ENCODE measurements around the gene TP53I13. TPM values are rescaled to one million over a fixed set of nuclear protein-coding genes. Genes with fewer than 3 reads are reported as not detected.

TP53I13 gene
- total and polyA plus RNA-seq, 2 experiments from 2014 or later: 104 to 105 TPM

DNA sequence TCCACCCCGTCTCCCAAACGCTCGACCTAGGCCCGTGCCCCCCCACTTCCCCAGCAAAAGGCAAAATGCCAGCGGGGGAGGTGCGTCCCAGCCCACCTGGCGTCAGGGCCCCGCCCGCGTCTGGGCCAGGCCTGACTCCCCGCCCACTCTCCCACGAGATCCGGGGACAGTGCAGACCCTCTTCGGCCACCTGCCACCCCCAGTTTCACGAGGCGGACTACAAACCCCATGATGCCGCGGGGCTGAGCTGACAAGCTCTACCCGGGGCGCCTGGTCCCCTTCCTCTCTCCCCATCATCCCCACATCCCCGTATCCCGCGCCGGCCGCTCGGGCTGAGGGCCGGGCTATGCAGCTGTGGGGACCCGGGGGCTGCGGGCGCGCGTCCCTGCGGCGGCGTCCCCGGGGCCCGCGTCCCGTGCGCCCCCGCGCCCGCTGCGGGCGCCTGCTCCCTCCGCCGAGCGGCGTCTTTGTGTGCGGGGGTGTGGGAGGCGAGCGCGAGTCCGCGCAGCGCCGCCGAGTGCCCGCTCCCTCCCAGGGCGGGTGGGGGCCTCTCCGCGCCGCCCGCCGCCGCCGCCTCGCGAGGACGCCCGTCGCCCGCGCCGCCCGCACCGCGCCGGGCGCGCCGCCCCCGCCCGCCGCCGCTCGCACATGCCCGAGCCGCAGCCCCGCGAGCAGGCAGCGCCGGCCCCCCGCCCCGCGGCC lies 24.5 kb downstream of the TP53I13 start, which contains the start of gene ANKRD13B:
Gene ANKRD13B, plus strand, starts transcription at position 283 of the 702 bp plus-strand sequence. CDS start 490 bp downstream, outside the sequence.
- H3K27me3 ChIP-seq: peaks cover 7% of the 10 kb centered on the region
- peaks cover 19% of the 10 kb centered on the region for H3K4me1 ChIP-seq (ENCODE audit: low read depth)
- H3K27ac ChIP-seq: no peak within 1 kb of the TSS
- no peaks in the 10 kb centered on the region for H3K9me3 ChIP-seq (ENCODE audit: low read depth)
- peak within 1 kb of the TSS; percentile 57 for H3K4me3 ChIP-seq
- no peaks in the 10 kb centered on the region for H3K36me3 ChIP-seq
- TF ChIP-seq CTCF (IDR thresholded peaks at IDR 0.05; ENCODE audit: low read depth, low read length): no peak
- DNase-seq (ENCODE audit: low read depth in 1 of 2, low spot score in 1 of 2): peak in 1 of 2 donors; percentile 45

DNA sequence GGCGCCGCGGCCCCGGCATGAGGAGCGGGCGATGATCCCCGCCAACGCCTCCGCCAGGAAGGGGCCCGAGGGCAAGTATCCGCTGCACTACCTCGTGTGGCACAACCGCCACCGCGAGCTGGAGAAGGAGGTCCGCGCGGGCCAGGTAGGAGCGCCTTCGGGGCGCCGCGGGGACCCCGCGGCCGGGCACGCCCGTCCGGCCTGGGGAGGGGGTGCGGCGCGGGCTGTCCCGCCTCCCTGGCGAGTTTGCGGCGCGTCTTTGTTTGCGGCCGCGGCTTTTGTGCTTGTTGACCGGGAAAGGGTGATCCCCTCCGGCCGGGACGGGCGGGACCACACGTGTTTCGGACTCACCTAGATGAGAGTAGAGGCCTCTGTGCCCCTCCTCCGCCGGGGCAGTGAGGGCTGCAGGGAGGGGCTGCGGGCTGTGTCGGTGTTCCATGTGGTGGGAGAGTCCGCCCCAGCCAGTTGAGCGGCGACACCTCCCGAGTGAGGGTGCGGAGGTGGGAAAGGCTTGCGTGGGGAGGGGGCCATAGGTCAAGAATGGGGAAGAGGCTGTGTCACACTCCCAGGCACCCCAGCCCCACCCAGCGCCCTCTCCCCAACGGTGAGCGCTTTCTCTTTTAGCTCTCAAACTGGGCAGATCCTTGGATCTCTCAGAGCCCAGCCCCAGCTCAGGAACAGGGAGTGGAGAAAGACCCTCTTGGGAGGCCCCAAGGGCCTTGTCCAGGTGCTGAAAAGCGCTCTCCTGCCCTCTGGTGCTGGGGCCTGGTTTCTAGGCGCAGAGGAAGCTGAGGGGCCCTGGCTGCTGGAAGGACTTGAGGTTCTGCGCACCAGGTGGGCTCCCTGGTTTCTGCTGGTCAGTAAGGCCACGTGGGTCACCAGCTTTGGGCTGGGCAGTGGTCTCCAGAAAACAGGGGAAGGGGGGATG lies 25.4 kb downstream of the TP53I13 start:
- no peak overlapping the region for H3K27ac ChIP-seq
- no peaks in the 10 kb centered on the region for H3K9me3 ChIP-seq (ENCODE audit: low read depth)
- DNase-seq (ENCODE audit: low read depth in 1 of 2, low spot score in 1 of 2): peak; percentile 29 to 86
- H3K4me1 ChIP-seq (ENCODE audit: low read depth): peaks cover 16% of the 10 kb centered on the region
- no peaks in the 10 kb centered on the region for H3K36me3 ChIP-seq
- TF ChIP-seq CTCF (IDR thresholded peaks at IDR 0.05; ENCODE audit: low read depth, low read length): peak; percentile 30
- H3K4me3 ChIP-seq: peak overlapping the region; percentile 57
- peaks cover 7% of the 10 kb centered on the region for H3K27me3 ChIP-seq

DNA sequence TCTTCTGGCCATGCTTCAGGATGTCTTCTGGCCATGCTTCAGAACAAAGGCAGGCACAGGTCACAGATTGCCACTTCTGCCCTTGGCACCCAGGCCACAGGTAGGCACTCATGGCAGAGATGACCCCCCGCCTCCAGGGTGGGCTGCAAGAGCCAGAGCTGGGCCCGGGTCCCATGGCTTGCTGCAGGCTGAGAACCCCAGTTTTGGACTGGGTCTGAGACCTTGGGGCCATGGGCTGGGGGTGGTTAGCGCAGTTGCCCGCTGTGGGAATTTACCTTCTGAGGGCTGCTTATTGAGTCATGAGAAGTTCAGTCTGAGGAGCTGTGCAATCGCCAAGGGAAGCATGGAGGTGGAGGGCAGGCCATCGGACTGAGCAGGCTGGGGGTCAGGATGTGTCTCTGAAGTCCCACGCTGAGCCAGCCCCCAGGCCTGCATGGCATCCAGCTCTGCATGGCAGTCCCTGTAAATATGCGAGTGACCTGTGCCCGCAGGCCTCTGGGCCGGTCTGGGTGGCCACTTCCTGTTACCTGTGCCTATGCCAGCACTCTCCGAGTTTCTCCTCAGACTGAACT lies 26.1 kb downstream of the TP53I13 start:
- no peak for DNase-seq (ENCODE audit: low read depth in 1 of 2, low spot score in 1 of 2)
- Histone ChIP-seq H3K36me3 (no peaks in the 10 kb centered on the region), H3K4me1 (ENCODE audit: low read depth) (peaks cover 16% of the 10 kb centered on the region), H3K27me3 (peaks cover 7% of the 10 kb centered on the region), H3K27ac (no peak overlapping the region), H3K4me3 (no peak overlapping the region), H3K9me3 (ENCODE audit: low read depth) (no peaks in the 10 kb centered on the region)
- no peak for TF ChIP-seq CTCF (IDR thresholded peaks at IDR 0.05; ENCODE audit: low read depth, low read length)

DNA sequence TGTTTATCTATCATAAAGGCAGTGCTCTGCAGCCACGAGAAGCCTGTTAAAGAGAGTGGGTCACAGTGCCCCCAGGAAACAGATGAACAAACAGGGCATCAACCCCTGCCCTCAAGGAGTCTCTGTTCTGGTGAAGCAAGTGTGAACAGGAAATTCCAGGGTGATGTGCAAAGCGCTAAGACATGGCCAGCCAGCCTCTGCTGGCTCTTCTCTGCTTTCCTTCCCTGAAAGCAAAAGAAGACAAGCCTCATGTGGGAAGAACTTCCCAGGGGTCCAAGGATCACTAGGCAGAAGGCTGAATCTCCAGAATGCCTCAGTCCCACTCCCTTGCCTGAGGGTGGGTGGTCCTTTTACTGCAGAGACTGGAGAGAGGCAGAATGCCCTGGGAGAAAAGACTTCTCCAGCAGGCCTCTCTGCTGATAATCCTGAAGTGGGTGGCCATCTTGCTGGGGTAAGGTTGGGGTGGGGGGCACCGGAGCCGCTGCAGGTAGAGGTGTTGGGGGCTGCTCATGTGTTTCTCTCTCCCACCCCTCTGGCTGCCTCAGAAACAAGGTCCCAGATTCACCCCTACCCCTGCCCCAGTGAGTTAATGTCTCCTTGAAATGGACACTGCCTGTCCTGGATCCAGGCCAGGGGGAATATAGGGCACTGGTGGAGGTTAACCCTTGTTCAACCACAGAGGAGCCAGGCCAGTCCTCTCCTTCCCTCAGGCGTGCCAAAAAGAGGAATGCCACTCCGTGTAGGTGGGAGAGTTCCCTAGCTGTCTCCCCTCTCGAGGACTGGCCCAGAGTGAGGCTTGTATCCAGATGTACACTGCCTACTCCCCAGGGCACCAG lies 26.8 kb downstream of the TP53I13 start:
- Histone ChIP-seq H3K36me3 (no peaks in the 10 kb centered on the region), H3K4me3 (no peak overlapping the region), H3K9me3 (ENCODE audit: low read depth) (no peaks in the 10 kb centered on the region), H3K27me3 (peaks cover 7% of the 10 kb centered on the region), H3K27ac (no peak overlapping the region), H3K4me1 (ENCODE audit: low read depth) (peaks cover 12% of the 10 kb centered on the region)
- no peak for DNase-seq (ENCODE audit: low read depth in 1 of 2, low spot score in 1 of 2)
- TF ChIP-seq CTCF (IDR thresholded peaks at IDR 0.05; ENCODE audit: low read depth, low read length): no peak

Measured in cardiac muscle cell (in vitro differentiated cells and primary cell).